ENCODE measurements around the gene CCDC178.

DNA sequence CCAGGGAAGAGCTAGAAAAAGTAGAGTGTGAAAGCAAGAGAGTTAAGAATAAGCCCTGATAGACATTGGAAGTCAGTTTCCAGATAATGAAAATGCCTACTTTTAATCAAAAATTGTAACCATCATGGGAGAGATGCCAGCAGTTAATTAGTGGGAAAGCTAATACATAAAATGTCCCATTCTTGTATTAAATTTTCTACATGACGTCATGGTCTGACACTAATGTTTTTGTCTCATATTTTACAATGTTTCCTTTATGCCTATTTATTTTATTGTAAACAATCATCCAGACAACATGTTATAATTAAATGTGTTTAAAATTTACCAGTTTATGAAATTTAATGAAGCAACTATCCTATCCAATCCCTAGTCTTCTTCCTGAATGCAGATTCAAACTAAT, 26.3 kb upstream of the CCDC178 start:
- no peak for TF ChIP-seq TAF1 (IDR thresholded peaks at IDR 0.05; ENCODE audit: borderline replicate concordance, insufficient read depth, low read length)
- TF ChIP-seq, protein P1, sequence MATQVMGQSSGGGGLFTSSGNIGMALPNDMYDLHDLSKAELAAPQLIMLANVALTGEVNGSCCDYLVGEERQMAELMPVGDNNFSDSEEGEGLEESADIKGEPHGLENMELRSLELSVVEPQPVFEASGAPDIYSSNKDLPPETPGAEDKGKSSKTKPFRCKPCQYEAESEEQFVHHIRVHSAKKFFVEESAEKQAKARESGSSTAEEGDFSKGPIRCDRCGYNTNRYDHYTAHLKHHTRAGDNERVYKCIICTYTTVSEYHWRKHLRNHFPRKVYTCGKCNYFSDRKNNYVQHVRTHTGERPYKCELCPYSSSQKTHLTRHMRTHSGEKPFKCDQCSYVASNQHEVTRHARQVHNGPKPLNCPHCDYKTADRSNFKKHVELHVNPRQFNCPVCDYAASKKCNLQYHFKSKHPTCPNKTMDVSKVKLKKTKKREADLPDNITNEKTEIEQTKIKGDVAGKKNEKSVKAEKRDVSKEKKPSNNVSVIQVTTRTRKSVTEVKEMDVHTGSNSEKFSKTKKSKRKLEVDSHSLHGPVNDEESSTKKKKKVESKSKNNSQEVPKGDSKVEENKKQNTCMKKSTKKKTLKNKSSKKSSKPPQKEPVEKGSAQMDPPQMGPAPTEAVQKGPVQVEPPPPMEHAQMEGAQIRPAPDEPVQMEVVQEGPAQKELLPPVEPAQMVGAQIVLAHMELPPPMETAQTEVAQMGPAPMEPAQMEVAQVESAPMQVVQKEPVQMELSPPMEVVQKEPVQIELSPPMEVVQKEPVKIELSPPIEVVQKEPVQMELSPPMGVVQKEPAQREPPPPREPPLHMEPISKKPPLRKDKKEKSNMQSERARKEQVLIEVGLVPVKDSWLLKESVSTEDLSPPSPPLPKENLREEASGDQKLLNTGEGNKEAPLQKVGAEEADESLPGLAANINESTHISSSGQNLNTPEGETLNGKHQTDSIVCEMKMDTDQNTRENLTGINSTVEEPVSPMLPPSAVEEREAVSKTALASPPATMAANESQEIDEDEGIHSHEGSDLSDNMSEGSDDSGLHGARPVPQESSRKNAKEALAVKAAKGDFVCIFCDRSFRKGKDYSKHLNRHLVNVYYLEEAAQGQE (IDR thresholded peaks at IDR 0.05; ENCODE audit: insufficient read depth in 1 of 2, low read depth in 2 of 2, low read length in 2 of 2), result no peak
- no peak for TF ChIP-seq FOXP2 (optimal IDR thresholded peaks at IDR 0.05; ENCODE audit: borderline replicate concordance, extremely low read depth, extremely low read length, insufficient read depth)
